Measurements from ENCODE around the gene IER2.

The IER2 gene, protein sequence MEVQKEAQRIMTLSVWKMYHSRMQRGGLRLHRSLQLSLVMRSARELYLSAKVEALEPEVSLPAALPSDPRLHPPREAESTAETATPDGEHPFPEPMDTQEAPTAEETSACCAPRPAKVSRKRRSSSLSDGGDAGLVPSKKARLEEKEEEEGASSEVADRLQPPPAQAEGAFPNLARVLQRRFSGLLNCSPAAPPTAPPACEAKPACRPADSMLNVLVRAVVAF

DNA sequence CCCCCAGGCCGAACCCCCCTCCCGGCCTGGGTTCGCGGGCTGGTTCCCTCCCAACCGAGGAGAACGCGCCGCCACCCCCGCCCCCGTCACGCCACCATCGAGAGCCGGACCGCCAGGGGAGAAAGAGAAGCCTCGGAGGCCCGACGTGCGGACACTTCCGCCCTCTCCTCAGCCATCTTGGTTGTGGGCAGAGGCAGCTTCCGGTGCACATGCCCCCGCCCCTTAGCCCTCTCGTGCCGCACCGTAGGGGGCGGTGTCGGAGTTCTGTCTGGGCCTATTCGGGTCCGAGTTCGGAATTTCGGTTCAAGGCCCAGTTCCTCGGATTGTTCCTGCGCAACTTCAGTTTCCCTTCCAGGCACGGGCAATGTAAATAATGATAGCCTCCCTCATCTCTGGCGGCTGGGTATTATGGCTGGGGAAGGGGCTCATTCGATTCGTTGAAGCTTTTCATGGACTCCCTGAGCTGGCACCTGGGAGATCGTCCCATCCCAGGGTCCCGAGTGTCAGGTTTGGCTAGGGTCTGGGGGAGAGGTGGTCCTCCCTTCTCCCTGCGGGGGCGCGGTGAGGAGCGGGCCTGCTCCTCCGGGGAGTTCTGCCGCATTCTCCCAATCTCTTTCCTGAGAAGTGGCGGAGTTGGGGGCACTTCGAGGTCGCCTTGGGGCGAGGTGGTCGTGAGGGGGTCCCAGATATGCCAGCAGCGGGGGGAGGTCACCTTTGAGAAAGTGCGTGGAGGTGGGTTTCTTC, at the start of gene IER2, which contains the start of gene STX10:
Gene IER2, plus strand, starts transcription at position 225 of the 744 bp plus-strand sequence. CDS start 2,776 bp downstream, outside the sequence.
Gene STX10, minus strand, starts transcription at position 189 of the 744 bp plus-strand sequence. CDS start 202 bp downstream, outside the sequence.
- peak; percentile 89 for DNase-seq (ENCODE audit: low read depth)

DNA sequence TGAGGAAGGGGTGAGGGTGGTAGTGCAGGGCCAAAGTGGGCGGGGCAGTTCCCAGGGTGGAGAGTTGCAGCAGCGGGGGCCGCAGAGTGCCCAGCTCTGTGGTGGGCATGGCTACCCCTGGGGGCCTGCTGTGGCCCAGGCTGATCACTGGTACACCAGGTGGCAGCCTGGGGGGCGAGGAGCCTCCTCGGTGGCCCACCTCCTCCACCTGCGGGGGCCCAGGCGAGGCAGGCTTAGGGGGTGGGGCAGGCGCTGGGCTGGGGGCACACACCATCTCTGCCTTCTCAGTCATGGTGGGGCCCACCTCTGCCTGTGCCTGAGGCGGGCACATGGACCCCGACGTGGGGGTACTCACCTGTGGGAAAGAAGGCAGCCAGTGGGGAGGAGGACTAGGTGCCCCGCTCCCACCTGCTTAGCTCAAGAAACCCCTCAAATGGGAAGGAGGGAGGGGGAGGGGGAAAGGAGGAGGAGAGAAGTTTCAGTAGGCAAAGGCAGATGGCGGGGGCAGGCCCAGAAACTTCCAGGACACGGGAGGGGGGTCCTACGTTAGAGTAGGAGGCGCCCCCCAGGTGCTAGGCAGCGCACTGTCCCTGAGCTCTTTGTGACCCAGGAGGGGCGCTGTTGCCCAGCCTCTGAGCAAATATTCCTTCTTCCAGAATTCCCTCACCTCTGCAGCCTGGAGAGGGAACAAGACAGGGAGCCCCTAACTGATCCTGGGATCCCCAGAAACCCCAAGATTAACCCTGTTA, 49.2 kb upstream of the IER2 start:
- no peak for DNase-seq (ENCODE audit: low read depth)

DNA sequence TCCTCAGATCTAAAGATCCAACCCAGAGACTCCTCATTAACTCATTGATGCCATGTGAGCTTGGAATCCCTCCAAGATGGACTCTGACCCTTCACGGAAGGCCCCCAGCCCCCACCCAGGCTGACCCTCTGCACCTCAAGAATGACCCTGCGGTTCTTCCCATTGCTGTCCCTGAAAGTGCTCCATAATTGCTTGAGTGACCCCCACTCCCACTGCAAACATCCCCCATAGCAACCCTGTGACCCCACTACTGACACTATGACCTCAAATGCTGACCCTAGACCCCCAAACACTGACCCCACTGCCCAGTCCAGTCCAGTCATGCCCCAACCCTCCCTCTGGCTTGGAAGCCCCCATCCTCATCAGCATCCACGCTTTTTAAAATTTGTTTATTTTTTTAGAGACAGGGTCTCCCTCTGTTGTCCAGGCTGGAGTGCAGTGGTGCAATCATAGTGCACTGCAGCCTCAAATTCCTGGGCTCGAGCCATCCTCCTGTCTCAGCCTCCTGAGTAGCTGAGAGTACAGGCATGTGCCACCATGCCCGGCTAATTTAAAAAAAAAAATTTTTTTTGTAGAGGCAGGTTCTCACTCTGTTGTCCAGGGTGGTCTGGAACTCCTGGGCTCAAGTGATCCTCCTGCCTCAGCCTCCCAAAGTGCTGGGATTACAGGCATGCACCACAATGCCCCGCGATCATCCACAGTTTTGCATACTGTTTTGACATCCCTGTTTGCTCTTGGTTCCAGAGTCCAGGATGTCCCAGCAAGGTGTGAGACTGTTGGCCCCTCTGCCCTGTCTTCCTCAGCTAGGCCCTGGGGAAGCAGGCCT, 48.4 kb upstream of the IER2 start:
- no peak for DNase-seq (ENCODE audit: low read depth)

DNA sequence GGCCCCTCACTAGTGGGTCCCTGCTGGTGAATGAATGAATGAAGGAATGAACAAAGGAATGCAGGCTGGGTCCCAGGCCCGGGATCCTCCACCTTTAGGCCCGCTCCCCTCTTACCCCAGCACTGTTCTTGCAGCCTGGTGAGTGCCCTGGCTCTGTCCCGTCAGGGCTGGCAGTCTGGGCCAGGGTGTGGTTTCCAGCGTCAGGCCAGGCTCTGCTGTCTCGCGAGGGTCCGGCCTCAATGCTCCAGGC, 47.9 kb upstream of the IER2 start:
- DNase-seq (ENCODE audit: low read depth) = no peak

DNA sequence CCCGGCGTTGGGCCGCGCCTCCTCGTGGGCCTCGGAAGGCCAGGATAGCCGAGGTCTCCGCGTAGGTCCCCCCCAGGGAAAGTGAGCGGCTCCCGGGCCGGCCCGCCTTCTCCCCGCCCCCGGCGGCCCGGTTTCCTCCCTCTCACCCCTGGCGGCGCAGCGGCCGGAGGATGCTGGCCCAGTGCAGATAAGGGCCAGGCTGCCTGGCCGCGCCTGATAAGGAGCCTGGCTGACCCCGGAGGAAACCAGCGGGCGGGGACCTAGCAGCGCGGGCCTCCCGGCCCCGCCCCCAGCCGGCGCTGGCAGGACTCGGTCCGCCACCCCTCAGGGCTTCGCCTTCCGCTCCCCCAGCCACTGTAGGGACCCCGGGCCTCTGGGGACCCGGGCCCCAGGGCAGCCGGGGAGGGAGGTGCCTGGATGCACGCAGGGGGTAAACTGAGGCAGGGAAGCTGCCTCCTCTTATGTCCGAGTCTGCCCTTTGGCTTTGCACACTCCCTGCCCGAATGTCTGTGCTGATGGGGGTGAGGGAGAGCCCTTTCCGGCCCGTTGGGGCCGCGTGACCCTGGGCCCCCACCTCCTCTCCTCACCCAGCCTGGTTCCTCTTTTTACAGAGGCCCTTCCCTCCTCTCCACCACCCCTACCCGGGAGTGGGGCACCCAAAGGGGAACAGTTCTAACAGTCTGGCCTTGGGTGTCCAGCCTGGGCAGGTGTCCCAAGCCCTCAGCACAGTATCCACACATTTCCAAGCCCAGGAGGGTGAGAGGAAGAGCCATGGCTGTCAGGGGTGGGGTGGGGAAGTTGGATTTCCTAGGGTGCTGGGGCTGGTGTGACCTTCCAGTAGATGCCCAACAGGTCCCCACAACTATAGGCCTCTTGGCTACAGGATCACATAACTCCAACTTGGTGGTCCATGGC, 47.3 kb upstream of the IER2 start, which contains the start of gene LYL1:
Gene LYL1, minus strand, starts transcription at position 193 of the 915 bp plus-strand sequence. CDS start 1,687 bp downstream, outside the sequence.
- DNase-seq (ENCODE audit: low read depth) = no peak

DNA sequence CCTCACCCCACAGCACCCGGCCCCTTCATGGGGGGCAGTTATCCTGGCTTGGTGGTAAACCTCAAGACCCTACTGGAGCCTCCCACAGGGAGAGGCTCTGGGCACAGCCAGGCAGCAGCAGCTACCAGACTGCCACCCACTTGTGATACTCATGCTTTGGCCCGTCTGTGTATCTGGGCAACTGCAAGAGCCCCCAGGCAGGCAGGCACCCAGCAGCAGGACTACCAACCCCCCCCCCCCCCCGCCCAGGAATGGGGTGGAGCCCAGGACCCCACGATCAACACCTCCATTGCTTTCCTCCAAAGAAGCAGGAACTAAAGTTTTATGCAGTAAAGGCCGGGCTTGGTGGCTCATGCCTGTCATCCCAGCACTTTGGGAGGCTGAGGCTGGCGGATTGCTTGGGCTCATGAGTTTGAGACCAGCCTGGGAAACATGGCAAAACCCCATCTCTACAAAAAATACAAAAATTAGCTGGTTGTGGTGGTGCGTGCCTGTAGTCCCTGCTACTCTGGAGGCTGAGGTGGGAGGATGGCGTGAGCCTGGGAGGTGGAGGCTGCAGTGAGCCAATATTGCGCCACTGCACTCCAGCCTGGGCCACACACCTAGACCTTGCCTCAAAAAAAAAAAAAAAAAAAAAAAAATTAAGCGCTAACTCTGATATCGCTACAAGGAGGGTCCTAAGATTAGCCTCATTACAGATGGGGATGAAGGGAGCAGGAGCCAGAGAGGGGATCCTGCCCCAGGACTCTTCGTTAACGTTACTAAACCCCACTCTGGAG, 46.4 kb upstream of the IER2 start:
- no peak for DNase-seq (ENCODE audit: low read depth)

DNA sequence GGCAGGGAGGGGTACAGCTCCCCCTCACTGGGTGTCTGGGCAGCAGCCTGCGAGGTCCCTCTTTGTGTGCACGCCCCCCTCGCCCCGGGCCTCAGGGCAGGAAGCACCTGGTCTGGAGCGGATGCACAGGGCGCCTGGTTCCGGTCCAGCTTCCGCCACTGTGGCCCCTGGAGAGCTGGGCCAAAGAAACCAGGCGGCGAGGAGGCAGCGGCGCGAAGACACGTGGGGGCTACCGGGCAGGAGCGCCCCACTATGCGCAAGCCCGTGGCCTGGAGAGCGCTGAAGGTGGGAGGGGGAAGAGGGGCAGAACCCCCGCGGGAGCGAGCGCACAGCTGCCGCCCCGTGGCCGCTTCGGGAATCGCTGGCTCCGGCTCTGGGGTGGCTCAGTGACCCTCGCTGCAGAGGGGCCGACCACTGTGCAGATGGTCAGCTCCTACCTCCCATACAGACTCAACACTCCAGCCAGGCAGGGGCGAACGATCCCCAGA, 45.8 kb upstream of the IER2 start:
- DNase-seq (ENCODE audit: low read depth) = peak; percentile 59

DNA sequence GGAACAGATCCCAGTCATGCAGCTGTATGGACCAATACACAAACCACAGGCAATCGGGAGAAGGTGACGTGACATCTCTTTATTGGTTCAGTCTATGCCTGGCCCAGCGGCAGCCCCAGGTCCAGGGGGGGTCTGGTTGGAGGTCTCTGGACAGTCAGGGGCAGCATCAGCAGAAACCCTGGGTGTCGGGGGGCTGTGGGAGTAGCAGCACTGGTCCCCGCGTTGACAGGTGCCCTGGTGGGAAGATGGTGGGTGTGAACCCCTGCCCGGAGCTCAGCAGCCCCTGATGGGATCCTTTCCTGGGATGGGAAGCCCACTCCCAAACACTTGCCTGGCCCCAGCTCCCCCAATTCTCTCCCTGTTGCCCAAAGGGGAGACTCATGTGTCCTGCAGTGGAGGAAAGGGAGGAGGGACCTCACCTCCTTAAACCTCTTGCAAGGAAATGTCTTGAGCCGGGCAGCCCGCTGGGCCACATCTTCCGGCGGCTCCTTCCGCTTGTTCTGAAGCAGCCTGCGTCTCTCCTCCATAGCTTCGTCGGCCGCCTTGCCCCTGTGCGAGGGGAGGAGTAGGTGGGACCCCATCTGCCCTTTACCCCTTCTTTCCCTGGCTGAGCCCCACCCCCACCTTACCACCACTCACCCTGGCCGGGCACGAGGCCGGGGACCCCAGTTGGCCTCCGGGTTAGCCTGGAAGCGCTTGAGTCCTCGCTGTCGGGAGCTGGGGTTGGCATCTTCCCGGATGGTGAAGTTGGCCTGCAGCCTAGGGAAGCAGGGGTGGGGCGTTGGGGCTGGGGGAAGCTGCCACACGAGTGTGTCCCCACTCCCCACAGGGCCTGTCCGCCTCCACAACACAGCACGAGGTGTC, 45.1 kb upstream of the IER2 start:
- DNase-seq (ENCODE audit: low read depth) = no peak

DNA sequence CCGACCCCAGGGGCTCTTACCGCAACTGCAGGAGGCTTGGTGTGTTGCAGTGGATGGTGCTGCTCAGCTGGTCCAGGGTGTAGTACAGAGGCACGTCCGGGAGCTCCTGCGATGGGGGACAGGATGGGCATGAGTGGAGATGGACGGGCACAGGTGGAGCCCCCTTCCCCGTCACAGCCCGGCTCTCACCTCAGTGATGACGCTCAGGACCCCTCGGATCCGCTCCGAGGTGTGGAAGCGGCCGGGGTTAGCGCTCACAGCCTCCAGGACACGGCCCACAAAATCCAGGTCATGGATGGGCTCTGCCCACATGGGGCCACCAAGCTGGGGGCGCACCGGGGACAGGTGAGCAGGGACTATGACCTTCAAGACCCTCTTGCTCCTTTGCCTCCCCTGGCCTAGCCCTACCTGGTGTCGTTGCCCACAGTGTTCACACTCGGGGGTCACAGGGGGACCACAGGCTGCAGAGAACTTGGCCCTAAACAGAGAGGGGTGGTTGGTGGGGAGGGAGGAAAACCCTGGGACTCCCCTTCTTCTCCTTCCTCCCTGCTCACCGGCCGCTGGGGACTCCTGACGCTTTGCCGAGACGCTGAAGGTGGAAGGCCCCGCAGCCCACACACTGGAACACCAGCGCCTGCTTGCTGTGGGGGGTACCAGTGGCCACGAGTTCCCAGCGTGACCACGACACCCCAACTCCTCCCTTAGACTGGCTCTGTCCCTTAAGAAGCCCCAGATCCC, 40.7 kb upstream of the IER2 start:
- no peak for DNase-seq (ENCODE audit: low read depth)

DNA sequence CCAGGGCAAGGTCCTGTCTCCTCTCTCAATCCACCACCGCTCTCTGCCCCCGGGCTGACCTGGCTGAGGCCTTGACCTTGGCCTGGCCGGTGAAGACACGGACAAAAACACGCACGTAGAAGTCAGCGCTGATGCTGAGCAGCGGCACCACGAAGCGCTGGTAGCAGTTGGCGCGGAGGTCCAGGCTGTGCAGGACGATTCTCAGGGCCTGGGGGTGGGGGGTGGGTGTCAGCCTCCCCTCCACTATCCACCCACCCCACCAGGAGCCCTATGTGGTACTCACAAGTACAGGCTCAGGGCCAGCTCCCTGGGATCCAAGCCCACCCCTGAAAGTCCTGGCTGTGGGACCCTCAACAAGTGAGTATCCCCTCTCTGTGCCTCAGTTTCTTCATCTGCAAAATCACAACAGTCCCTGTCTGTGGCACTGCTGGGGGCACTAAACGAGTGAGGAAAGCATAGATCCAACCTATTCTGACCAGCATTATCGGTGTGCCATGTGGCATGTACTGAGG, 40.1 kb upstream of the IER2 start:
- no peak for DNase-seq (ENCODE audit: low read depth)

DNA sequence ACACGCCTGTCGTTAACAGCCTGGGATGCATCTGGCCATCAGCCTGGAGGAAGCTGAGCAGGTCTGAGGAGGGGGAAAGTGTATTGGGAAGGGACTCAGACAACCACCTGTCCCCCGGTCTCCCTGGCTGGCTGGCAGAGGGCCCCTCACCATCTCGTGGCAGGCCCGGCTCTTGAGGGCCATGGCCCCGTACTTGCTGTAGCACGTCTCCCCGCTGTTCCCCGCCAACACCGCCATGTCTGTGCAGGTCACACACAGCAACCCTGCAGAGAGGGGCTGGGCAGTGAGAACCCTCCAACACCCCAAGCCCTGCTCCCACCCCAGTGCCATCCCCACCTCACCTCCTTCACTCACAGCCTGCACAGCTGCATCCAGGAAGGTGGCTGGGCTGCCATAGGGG, 37.7 kb upstream of the IER2 start:
- no peak for DNase-seq (ENCODE audit: low read depth)

DNA sequence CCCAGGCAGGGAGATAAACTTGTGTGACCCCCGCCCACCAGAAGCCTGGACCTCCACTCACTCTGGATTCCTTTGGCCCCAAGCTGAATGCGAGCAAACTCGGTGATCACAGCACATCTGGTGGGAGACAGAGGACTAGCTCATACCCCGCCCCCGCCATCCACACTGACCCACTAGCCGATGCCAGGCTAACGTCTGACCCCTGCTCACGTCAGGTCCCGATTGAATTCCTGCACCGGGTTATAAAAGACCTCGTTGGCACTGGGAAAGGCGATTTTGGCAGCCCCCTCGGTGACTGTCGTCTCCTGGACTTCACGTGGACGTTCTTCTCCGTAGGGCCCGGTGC, 34.3 kb upstream of the IER2 start:
- no peak for DNase-seq (ENCODE audit: low read depth)

DNA sequence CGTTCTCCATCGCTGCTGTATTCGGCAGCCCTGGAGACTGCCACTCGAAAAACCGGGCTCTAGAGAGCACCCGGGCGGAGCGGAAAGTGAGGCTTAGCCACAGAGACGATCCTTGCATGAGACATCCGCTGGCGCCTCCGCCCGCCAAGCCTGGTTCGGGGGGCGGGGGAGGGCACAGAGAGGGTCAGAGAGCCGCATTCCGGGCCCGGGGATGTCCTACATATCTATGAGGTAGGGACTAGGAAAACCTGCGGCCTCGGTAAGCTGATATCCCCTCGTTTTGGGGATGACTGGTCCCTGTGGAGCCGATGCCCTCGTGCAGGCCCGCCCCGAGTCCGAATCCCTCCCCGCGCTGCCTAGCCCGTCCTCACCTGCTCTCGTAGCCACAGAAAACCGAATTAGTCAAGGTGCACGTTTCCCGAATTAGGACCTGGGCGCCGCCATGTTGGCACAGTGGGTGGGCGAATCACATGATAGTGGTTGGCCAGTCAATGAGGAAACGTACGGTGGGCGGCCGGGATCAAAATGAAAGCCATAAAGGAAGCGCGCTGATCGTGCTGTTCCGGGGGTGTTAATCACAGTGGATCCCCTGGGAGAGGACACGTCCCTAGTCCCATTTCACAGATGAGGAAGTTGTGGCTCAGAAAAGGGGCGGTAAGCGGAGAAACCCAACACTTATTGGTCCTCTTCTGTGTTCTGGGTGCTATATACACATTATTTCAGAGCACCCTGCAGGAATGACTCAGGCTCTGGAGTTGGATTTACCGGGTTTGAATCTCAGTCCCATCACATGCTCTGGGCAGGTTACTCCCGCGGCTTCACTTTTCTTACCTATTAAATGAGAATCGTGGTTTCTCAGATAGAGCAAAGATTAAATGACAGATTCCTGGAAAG, 33.7 kb upstream of the IER2 start, which contains the start of gene TRMT1:
Gene TRMT1, minus strand, starts transcription at position 459 of the 894 bp plus-strand sequence. Its CDS starts 341 bp downstream, at position 118.
- peak; percentile 88 for DNase-seq (ENCODE audit: low read depth)

DNA sequence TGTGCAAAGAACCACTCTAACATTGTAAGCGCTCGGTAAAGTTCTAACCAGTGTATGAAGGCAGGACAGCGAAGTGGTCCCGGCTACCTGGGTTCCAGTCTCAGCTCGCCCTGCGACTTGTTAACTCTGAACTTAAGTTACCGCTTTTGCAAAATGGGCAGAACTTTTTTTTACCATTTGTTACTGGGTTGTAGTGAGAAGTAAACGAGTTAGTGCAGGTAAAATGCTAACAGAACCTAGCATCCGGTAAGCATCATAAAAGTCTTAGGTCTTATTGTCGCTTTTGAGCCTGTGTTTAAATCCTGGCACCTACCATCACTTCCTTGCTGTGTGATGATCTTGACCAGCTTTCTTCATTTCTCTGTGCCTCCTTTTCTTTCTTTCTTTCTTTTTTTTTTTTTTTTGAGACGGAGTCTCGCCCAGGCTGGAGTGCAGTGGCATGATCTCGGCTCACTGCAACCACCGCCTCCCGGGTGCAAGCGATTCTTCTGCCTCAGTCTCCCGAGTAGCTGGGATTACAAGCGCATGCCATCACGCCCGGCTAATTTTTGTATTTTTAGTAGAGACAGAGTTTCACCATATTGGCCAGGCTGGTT, 32.9 kb upstream of the IER2 start:
- no peak for DNase-seq (ENCODE audit: low read depth)

DNA sequence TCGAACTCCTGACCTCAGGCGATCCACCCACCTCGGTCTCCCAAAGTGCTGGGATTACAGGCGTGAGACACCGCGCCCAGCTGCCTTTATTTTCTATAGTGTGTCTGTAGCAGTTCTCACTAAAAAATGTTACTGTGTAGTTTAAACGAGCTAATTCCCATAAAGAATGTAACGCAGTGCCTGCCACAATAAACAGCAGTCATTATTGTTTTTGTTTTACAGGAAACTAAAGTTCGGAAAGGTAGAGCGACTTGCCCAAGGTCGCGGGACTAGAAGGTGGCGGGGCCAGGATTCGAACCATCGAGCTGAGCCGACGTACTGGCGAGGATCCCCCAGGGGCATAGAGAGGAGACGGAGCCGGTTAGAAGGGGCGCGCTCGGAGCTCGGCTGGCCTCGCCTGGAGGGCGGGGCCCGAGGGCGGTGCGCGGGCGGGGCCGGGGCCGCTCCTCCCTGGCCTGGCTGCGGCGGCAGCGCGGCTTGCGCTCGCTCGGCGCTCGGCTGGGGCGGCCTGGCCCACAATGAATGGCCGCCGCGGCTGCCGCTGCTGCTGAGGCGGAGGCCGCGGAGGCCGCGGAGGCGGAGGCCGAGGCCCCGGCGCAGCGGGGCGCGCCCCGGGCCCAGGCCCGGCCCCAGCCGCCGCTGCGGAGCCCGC, 32.3 kb upstream of the IER2 start, which contains the start of gene NACC1:
Gene NACC1, plus strand, starts transcription at position 493 of the 652 bp plus-strand sequence. CDS start 16,944 bp downstream, outside the sequence.
- peak; percentile 86 for DNase-seq (ENCODE audit: low read depth)
